ENCODE results near the gene ITGB7.

The ITGB7 gene

DNA sequence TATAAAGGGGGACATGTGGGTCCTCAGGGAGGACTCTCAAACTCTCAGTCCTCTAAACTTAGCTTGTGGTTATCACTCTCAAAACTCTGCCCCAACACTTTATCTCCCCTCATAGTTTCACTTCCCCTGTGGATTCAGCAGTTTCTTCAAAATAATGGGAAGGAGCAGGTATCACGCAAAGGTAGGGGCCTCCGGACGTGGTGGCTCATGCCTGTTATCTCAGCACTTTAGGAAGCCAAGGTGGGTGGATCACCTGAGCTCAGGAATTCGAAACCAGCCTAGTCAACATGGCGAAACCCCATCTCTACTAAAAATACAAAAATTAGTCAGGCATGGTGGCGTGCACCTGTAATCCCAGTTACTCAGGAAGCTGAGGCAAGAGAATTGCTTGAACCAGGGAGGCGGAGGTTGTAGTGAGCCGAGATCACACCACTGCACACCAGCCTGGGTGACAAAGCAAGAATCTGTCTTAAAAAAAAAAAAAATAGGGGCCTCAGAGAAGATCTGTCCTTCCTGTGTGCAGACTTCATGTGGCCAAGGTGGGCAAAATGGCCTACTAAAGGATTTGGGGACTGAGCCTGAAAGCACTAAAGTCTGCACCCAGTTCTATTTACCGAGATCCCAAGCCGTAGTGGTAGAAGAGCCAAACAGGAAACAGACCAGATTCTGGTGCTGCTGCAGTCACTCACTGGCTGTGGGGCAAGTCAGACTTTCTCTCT, 6.4 kb downstream of the ITGB7 start:
- H3K4me3 ChIP-seq (replicated peaks; ENCODE audit: insufficient read depth, low read length): no peak overlapping the region
- no peaks in the 10 kb centered on the region for H3K27me3 ChIP-seq (ENCODE audit: insufficient read depth, poor library complexity, severe bottlenecking)
- no peak overlapping the region for H3K27ac ChIP-seq (replicated peaks)
- no peak for TF ChIP-seq SPI1 (IDR thresholded peaks at IDR 0.05; ENCODE audit: borderline replicate concordance, low read depth)
- TF ChIP-seq GABPA (IDR thresholded peaks at IDR 0.05; ENCODE audit: low read depth): no peak
- TF ChIP-seq, protein P1, sequence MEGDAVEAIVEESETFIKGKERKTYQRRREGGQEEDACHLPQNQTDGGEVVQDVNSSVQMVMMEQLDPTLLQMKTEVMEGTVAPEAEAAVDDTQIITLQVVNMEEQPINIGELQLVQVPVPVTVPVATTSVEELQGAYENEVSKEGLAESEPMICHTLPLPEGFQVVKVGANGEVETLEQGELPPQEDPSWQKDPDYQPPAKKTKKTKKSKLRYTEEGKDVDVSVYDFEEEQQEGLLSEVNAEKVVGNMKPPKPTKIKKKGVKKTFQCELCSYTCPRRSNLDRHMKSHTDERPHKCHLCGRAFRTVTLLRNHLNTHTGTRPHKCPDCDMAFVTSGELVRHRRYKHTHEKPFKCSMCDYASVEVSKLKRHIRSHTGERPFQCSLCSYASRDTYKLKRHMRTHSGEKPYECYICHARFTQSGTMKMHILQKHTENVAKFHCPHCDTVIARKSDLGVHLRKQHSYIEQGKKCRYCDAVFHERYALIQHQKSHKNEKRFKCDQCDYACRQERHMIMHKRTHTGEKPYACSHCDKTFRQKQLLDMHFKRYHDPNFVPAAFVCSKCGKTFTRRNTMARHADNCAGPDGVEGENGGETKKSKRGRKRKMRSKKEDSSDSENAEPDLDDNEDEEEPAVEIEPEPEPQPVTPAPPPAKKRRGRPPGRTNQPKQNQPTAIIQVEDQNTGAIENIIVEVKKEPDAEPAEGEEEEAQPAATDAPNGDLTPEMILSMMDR (IDR thresholded peaks at IDR 0.05; ENCODE audit: insufficient read depth, low read length): no peak
- no peak for TF ChIP-seq POLR2AphosphoS5 (IDR thresholded peaks at IDR 0.05; ENCODE audit: low read depth)
- TF ChIP-seq, protein P2, sequence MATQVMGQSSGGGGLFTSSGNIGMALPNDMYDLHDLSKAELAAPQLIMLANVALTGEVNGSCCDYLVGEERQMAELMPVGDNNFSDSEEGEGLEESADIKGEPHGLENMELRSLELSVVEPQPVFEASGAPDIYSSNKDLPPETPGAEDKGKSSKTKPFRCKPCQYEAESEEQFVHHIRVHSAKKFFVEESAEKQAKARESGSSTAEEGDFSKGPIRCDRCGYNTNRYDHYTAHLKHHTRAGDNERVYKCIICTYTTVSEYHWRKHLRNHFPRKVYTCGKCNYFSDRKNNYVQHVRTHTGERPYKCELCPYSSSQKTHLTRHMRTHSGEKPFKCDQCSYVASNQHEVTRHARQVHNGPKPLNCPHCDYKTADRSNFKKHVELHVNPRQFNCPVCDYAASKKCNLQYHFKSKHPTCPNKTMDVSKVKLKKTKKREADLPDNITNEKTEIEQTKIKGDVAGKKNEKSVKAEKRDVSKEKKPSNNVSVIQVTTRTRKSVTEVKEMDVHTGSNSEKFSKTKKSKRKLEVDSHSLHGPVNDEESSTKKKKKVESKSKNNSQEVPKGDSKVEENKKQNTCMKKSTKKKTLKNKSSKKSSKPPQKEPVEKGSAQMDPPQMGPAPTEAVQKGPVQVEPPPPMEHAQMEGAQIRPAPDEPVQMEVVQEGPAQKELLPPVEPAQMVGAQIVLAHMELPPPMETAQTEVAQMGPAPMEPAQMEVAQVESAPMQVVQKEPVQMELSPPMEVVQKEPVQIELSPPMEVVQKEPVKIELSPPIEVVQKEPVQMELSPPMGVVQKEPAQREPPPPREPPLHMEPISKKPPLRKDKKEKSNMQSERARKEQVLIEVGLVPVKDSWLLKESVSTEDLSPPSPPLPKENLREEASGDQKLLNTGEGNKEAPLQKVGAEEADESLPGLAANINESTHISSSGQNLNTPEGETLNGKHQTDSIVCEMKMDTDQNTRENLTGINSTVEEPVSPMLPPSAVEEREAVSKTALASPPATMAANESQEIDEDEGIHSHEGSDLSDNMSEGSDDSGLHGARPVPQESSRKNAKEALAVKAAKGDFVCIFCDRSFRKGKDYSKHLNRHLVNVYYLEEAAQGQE (IDR thresholded peaks at IDR 0.05; ENCODE audit: insufficient replicate concordance, low read depth): no peak
- peak in 1 of 2 experiments; percentile 51 for DNase-seq (ENCODE audit: low read depth in 1 of 2, low spot score in 1 of 2)

DNA sequence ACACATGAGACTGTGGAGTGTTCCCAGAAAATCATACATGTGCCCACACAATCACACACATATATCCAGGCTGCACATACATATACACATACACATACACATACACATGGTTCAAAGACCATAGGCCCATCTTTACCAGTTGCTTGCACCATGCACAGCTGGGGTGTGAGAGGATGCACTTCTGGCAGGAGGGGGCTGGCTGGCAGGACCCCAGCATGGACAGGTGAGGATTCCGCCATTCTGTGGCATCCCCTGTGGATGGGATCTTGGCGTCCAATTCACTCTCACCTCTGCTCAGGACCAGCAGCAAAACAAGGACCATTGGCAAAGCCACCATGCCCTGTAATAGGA, 7.0 kb downstream of the ITGB7 start:
- Histone ChIP-seq H3K27me3 (ENCODE audit: insufficient read depth, poor library complexity, severe bottlenecking) (no peaks in the 10 kb centered on the region), H3K27ac (replicated peaks) (no peak overlapping the region), H3K4me3 (replicated peaks; ENCODE audit: insufficient read depth, low read length) (no peak overlapping the region)
- DNase-seq (ENCODE audit: low read depth in 1 of 2, low spot score in 1 of 2): no peak
- no peak for TF ChIP-seq SPI1 (IDR thresholded peaks at IDR 0.05; ENCODE audit: borderline replicate concordance, low read depth)
- no peak for TF ChIP-seq GABPA (IDR thresholded peaks at IDR 0.05; ENCODE audit: low read depth)
- TF ChIP-seq, protein P2 (IDR thresholded peaks at IDR 0.05; ENCODE audit: insufficient replicate concordance, low read depth): no peak
- TF ChIP-seq, protein P1 (IDR thresholded peaks at IDR 0.05; ENCODE audit: insufficient read depth, low read length): no peak
- TF ChIP-seq POLR2AphosphoS5 (IDR thresholded peaks at IDR 0.05; ENCODE audit: low read depth): no peak

DNA sequence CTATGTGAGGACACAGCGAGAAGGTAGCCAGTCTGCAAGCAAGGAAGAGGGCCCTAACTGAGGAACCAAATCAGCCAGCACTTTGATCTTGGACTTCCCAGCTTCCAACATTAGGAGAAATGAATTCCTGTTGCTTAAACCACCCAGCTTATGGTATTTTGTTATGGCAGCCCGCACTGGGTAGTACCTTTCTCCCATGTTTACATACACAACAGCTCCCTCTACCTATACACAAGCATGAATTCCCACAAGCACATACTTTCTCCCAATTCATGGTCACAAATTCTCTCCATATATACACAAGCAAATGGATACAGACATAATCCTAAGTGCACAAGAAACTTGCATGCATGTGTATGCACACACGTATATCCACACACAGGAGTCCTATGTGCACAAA, 7.4 kb downstream of the ITGB7 start:
- no peak for TF ChIP-seq POLR2AphosphoS5 (IDR thresholded peaks at IDR 0.05; ENCODE audit: low read depth)
- TF ChIP-seq GABPA (IDR thresholded peaks at IDR 0.05; ENCODE audit: low read depth): no peak
- TF ChIP-seq, protein P1 (IDR thresholded peaks at IDR 0.05; ENCODE audit: insufficient read depth, low read length): no peak
- TF ChIP-seq, protein P2 (IDR thresholded peaks at IDR 0.05; ENCODE audit: insufficient replicate concordance, low read depth): no peak
- no peaks in the 10 kb centered on the region for H3K27me3 ChIP-seq (ENCODE audit: insufficient read depth, poor library complexity, severe bottlenecking)
- no peak overlapping the region for H3K4me3 ChIP-seq (replicated peaks; ENCODE audit: insufficient read depth, low read length)
- H3K27ac ChIP-seq (replicated peaks): no peak overlapping the region
- no peak for DNase-seq (ENCODE audit: low read depth in 1 of 2, low spot score in 1 of 2)
